ENCODE measurements around the gene CARD14. TPM values are rescaled to one million over a fixed set of nuclear protein-coding genes. Genes with fewer than 3 reads are reported as not detected.

Gene CARD14
- total RNA-seq, 1 experiment from 2014 or later, result 0.09 TPM

DNA sequence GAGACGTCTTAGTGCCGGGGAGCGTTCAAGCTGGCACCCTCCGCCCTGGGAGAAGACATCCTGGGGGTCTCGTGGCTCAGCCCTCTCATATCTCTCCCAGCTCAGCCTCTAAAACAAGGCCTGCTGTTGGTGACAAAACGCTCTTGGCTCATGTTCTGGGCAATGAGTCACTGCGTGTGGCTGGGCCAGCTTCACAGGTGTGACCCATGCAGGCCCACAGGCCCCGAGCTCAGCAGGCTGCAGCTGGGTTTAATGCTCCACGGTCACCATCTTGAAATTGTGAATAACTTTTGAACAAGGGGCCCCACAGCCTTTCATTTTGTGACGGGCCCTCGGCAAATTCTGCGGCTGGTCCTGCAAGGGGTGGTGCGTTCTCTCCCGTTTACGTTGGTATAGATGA lies 46.0 kb upstream of the CARD14 start:
- ChIA-PET POLR2A (ENCODE audit: low non-redundant PET) (no interaction called here), CTCF (interaction anchor here (1.7 kb wide), 1 partner anchor 22 kb away, joined by 5 read pairs; the partner anchor contains the start of gene GAA)
- no peak for DNase-seq (ENCODE audit: low spot score)
- H3K27me3 ChIP-seq (replicated peaks; ENCODE audit: insufficient read depth, low read depth, low read length, poor library complexity), result peaks cover 5% of the 10 kb centered on the region
- no peaks in the 10 kb centered on the region for H3K36me3 ChIP-seq (ENCODE audit: insufficient read depth, low read length, poor library complexity, severe bottlenecking)
- no TSS peak for BruUV-seq (replicated peaks)
- intact Hi-C loops (cut with micrococcal nuclease; ENCODE audit: unreplicated experiment), result no loop called here
- no peaks in the 10 kb centered on the region for H3K9me3 ChIP-seq (ENCODE audit: low read depth, low read length, poor library complexity, severe bottlenecking)
- no peaks in the 10 kb centered on the region for H3K4me1 ChIP-seq (ENCODE audit: insufficient read depth, low read length, poor library complexity, severe bottlenecking)
- H3K4me3 ChIP-seq (ENCODE audit: low read depth, low read length, poor library complexity, severe bottlenecking), result no peak overlapping the region
- no peak overlapping the region for H3K27ac ChIP-seq (ENCODE audit: low read depth, low read length, poor library complexity, severe bottlenecking)
- TF ChIP-seq, protein P1, sequence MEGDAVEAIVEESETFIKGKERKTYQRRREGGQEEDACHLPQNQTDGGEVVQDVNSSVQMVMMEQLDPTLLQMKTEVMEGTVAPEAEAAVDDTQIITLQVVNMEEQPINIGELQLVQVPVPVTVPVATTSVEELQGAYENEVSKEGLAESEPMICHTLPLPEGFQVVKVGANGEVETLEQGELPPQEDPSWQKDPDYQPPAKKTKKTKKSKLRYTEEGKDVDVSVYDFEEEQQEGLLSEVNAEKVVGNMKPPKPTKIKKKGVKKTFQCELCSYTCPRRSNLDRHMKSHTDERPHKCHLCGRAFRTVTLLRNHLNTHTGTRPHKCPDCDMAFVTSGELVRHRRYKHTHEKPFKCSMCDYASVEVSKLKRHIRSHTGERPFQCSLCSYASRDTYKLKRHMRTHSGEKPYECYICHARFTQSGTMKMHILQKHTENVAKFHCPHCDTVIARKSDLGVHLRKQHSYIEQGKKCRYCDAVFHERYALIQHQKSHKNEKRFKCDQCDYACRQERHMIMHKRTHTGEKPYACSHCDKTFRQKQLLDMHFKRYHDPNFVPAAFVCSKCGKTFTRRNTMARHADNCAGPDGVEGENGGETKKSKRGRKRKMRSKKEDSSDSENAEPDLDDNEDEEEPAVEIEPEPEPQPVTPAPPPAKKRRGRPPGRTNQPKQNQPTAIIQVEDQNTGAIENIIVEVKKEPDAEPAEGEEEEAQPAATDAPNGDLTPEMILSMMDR (conservative IDR thresholded peaks at IDR 0.05; ENCODE audit: low read depth, low read length), result no peak
- no peak for TF ChIP-seq EZH2 (IDR thresholded peaks at IDR 0.05; ENCODE audit: borderline replicate concordance, low read depth, low read length, poor library complexity, severe bottlenecking)

DNA sequence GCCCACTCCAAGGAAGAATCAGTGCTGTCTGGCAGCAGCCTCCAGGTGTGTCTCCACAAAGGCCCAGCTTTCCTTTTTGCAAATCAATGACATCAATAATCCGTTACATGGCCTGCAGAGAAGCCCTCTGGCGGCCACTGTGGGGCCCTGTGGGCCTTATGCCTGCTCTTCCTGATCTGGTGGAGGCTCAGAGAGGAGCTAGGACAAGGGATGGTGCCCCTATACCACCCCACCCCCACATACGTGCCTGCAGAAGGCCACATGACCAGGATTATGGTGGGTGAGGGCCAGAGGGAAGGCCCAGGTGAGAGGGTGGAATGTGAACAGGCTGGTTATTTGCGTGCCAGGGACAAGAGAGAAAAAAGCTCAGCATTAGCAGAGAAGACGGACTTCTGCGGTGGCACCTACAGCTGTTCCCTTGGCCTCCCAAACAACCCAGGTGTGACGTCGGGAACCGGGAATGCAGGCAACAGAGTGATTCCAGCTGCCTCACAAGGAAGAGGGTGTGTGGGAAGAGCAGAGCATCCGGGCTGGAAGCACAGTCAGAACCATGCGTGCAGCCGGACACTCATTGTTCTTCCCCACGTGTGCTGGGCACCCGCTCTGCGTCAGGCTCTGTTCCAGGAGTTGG lies 45.4 kb upstream of the CARD14 start:
- intact Hi-C loops (cut with micrococcal nuclease; ENCODE audit: unreplicated experiment), result no loop called here
- Histone ChIP-seq H3K4me1 (ENCODE audit: insufficient read depth, low read length, poor library complexity, severe bottlenecking) (no peaks in the 10 kb centered on the region), H3K27ac (ENCODE audit: low read depth, low read length, poor library complexity, severe bottlenecking) (no peak overlapping the region), H3K27me3 (replicated peaks; ENCODE audit: insufficient read depth, low read depth, low read length, poor library complexity) (peaks cover 5% of the 10 kb centered on the region), H3K9me3 (ENCODE audit: low read depth, low read length, poor library complexity, severe bottlenecking) (no peaks in the 10 kb centered on the region), H3K4me3 (ENCODE audit: low read depth, low read length, poor library complexity, severe bottlenecking) (no peak overlapping the region), H3K36me3 (ENCODE audit: insufficient read depth, low read length, poor library complexity, severe bottlenecking) (no peaks in the 10 kb centered on the region)
- TF ChIP-seq, protein P1 (conservative IDR thresholded peaks at IDR 0.05; ENCODE audit: low read depth, low read length), result peak; percentile 39
- no peak for TF ChIP-seq EZH2 (IDR thresholded peaks at IDR 0.05; ENCODE audit: borderline replicate concordance, low read depth, low read length, poor library complexity, severe bottlenecking)
- BruUV-seq (replicated peaks), result no TSS peak
- POLR2A ChIA-PET (ENCODE audit: low non-redundant PET), result no interaction called here
- CTCF ChIA-PET, result interaction anchor here (1.7 kb wide), 1 partner anchor 23 kb away, joined by 5 read pairs; the partner anchor contains the start of gene GAA
- DNase-seq (ENCODE audit: low spot score), result no peak

GRCh38 chr17:80125656-80126448 lies 44.0 kb upstream of the CARD14 start:
- DNase-seq (ENCODE audit: low spot score), result no peak
- no peak overlapping the region for H3K4me3 ChIP-seq (ENCODE audit: low read depth, low read length, poor library complexity, severe bottlenecking)
- ChIA-PET POLR2A (ENCODE audit: low non-redundant PET) (no interaction called here), CTCF (no interaction called here)
- BruUV-seq (replicated peaks), result no TSS peak
- TF ChIP-seq EZH2 (IDR thresholded peaks at IDR 0.05; ENCODE audit: borderline replicate concordance, low read depth, low read length, poor library complexity, severe bottlenecking), result no peak
- TF ChIP-seq, protein P1 (conservative IDR thresholded peaks at IDR 0.05; ENCODE audit: low read depth, low read length), result no peak
- H3K4me1 ChIP-seq (ENCODE audit: insufficient read depth, low read length, poor library complexity, severe bottlenecking), result no peaks in the 10 kb centered on the region
- no peak overlapping the region for H3K27ac ChIP-seq (ENCODE audit: low read depth, low read length, poor library complexity, severe bottlenecking)
- intact Hi-C loops (cut with micrococcal nuclease; ENCODE audit: unreplicated experiment), result no loop called here
- H3K36me3 ChIP-seq (ENCODE audit: insufficient read depth, low read length, poor library complexity, severe bottlenecking), result no peaks in the 10 kb centered on the region
- no peaks in the 10 kb centered on the region for H3K9me3 ChIP-seq (ENCODE audit: low read depth, low read length, poor library complexity, severe bottlenecking)
- peaks cover 5% of the 10 kb centered on the region for H3K27me3 ChIP-seq (replicated peaks; ENCODE audit: insufficient read depth, low read depth, low read length, poor library complexity)
